ENCODE measurements around the gene LTBP2.

The LTBP2 gene

DNA sequence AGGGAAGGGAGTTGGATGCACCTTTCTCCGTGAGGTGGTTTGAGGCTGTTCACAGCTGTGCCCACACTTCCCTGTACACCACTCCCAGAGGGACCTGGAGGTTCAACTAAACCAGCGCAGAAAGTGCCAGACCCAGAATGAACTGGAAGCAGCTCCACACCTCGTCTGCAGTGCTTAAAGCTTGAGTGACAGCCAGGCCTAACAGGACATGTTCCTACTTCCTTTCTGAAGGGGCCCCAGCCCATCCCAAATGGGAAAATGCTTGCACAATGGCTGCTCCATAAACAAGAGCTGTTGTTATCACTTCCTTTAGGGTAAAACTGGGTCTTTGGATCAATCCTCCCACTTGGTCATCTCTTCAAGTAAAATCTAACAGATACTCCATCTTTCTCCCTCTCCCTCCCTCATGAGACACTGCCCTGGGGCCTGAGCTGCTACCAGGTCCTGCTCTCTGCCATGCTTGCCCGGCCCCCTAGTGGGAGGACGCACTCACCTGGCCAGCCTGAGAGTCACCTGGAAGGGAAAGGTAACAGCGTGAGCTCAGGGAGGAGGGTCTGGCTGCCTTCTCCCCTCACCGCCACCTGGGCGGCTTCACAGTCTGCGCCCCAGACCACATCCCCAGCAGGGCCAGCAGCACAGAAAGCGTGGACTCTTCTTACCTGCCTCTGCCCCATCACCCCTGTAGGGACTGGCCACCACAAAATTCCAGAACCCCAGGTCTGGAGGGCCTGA lies 85.0 kb downstream of the LTBP2 start:
- DNase-seq (ENCODE audit: low spot score) = no peak

DNA sequence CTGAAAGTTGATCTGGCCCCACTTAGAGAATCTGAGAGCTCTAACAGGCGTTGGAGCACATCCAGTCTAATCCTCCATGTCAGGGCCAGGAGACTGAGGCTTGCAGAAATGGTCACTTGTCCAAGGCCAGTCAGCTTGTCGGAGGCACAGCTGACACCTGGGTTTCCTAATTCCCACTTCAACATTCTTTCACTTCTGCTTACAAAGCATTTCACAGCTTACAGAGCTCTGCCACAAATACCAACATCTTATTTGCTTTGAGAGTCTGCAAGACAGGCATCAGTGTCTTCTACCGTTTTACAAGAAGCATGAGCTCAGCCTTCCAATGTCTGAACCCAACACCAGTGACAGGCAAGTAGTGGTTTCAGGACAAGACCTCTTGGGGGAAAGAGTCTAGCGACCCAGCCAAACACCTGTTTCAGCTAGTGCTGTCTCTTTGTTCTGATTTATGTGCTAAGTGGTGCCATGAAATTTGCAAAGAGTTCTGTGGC lies 86.6 kb downstream of the LTBP2 start:
- DNase-seq (ENCODE audit: low spot score) = no peak

DNA sequence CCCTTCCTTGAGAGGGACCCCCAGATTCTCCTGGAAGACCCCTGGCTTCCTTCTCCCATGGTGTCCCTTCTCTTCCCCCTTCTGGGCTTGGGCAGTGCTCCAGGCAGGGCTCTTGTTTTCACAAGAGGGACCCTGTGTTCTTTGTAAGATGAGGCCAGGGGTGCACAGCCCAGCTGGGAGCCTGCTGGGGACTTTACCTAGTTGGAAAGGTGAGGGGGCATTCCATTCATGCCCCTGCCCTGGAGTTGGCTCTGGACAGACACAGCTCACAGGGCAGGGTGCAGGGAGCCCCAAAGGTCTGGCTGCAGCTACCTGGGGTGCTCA lies 87.3 kb downstream of the LTBP2 start:
- no peak for DNase-seq (ENCODE audit: low spot score)

DNA sequence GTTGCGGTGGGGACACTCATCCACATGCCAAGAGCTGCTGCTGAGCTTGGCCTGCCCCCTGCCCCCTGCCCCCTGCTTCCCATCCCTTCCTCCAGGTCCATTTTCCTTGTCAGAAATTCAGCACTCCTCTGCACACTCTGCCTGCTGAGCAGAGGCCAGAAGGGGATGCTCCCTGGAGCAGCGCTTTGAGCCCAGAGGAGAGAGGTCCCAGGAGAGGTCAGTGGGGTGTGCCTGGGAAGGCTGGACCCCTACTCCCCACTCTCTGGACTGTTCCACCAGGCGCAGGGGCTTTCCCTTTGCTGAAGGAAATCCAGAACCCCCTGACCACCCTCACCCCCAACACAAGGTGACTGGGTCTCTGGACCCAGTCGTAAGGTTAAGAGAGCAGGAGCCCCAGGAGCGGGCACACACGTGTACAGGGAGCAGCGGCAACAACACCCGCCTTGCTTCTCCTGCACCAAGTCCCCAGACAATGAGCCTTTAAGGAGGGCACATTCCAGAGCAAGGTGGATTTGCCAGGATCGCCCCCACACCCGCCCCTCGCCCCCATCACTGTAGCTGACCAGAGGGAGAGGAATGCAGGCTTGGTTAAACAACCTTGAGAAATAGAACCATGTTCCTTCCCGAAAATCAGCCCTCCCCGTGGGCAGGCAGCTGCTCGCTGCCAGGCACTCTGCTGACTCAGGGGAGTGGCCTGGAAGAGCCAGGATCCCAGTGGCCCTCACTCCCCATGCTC lies 87.8 kb downstream of the LTBP2 start:
- DNase-seq (ENCODE audit: low spot score) = no peak

DNA sequence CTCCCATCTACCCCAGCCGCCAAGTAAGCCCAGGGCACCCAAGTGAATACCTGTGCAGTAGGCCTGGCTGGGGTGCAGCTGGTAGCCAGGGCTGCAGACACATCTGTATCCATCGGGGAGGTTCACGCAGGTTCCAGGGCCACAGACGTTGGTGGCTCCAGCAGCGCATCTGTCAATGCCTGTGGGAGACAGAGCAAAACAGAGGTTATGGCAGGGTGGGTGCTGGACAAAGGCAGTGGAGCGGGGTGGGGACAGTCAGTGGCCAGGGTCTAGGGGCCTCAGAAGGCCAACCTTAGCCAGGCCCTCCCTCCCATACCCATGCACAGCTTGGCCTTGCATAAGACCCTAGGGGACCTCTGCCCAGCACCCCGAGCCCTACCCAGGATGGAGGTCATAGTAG lies 89.3 kb downstream of the LTBP2 start:
- no peak for DNase-seq (ENCODE audit: low spot score)

DNA sequence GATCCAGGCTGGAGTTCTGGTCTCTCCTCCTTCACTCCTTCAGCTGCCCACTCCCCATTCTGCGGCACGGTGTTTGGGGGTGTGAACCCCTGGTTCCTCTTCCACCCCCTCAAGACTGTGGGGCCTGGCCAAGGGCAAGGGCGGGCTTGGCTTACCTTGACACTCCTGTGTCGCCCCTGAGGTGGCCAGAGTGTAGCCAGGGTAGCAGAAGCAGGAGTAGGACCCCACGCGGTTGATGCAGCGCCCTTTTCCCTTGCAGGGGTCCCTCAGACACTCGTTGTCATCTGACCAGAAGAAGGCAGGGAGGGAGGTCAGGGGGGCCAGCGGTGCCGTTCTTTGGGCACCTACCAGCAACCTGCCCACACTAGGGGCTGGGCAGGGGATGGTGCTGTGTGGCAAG lies 90.3 kb downstream of the LTBP2 start:
- DNase-seq (ENCODE audit: low spot score) = no peak

DNA sequence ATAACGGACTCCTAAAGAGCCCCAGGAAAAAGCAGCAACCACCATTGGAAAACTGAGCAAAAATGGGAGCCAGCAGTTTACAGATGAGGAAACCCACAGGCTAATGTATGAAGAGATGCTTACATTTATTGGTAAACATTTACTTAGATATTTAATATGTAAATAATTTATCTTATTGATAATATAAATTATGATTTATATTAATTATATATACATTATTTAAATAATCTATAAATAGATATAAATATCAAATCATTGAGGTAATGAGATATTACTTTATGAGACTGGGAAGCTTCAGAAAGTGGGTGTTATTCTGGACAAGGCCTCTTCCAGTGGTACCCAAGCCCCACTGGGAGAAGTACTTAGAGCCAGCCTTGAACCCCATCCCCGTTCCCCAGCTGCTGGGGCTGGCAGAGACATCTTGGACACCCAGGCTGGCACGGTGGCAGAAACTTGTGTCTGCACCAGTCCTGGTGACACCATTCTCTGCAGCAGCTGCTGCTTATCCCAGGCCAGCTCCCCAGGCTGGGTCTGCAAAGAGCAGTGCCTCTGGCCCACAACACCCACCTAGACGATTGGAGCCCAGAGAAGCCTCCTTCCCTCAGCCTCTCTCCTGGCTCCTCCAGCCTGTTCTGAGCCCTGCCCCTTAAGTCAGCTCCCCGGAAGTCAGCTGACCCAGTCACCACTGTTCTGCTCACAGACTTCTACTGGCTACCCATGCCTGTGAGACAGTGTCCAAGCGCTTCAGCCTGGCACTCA lies 92.5 kb downstream of the LTBP2 start:
- DNase-seq (ENCODE audit: low spot score) = no peak

DNA sequence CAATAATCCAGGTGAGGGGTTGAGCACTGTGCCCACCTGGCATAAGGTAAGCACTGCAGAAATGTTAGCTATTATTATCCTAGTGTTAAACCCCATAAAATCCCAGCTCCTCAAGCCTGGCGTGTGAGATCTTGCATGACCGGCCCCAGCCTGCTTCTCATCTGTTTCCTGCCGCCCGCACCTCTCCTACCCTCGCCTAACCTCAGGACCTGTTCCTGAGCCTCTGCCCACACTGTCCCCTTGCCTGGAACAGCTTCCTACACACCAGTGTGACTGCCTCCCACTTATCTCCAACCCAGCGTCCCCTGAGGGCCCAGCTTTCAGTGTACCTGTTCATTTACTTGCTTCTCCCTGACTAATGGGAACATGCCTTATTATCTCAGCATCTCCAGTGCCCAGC lies 93.8 kb downstream of the LTBP2 start:
- DNase-seq (ENCODE audit: low spot score) = no peak

DNA sequence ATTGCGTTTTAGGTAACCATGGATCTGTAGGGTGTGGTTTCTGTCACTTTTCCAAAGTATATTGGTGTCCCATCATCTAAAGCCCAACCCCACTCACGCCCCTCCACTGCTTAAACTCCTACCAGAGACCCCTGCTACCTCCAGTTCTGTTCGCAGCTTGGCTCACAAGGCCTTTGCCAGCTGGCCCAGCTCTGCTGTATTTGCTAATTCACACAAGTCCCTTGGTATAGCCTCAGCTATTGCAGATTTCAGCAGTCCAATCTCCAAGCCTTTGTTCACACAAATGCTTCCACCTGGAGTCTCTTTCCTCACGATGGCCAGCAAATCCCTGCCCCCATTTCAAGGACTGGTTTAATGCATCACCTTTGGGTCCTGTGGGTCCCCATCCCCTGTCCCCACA lies 94.3 kb downstream of the LTBP2 start:
- DNase-seq (ENCODE audit: low spot score) = no peak

DNA sequence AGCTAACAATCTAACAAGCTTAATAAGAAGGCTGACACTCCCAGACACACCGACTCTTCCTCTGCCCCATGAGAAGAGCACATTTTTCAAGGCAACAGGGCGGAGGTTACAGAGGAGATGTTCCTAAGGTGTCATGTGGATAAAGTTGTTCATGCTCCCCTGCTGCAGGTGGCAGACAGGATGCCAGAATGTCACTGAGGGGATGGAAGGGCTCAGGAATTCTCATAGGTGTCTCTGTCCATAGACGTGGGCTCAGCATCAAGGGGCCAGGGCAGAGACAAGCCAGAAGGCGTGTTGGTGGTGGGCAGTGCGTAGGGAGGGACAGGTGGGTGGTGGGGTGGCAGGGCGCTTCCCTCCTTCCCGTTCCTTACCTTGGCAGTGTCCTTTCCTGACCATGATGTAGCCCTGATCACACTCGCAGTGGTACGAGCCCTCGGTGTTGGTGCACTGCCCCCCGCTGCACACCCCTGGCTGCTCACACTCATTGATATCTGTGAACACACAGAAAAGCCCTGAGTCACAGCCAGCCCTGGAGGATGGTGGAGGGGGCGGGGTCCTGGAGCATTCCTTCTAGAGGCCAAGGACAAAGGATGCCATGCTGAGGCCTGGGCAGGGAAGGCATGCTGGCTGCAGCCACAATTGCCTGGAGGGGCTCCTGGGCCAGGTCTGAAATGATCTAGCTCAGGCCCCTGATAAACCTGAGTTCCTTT lies 95.4 kb downstream of the LTBP2 start:
- DNase-seq (ENCODE audit: low spot score) = no peak

DNA sequence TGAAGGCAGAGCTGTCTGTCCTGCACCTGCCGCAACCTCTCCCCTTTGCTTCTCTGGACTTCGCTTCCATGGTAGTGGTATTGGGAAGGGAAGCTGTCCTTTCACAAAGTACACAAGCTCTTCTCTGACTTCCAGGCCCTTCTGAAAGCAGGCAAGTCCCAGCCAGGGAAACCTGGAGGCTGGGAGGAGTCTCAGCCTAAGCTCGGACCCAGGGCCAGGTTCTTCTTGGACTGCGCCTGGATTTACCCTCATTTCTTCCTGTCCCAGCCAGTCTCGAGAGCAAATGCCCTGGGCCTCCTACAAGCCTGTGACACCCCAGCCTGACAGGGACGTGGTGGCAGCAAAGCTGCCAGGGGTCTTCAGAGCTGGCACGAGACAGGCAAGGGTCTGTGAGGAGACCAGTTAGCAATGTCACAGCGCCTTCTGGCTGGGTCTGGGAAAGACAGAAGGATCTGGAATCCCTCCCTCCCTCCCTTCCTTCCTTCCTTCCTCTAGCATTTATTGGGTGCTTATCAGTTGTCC lies 96.1 kb downstream of the LTBP2 start:
- no peak for DNase-seq (ENCODE audit: low spot score)

DNA sequence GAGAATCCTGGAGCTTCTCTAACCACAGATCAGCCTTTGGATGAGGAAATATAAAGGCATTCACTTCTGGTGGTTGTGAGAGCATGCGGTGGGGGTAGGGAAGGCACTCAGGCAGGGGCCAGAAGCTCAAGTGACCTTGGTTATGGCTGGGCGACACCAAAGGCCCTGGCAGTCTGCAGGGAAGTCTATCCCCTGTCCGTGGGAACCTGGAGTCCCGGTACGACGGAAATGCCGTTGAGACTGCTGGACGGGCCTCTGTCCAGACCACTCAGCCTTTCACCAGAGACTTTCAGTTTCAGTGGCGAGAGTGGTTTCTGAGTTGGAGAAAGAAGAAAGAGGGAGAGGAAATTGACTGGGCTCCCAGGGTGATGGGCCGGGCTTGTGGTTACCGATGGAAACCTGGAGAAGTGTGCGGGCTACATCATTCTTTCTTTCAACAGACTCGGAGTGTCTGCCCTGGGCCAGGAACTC lies 97.5 kb downstream of the LTBP2 start:
- DNase-seq (ENCODE audit: low spot score) = no peak

DNA sequence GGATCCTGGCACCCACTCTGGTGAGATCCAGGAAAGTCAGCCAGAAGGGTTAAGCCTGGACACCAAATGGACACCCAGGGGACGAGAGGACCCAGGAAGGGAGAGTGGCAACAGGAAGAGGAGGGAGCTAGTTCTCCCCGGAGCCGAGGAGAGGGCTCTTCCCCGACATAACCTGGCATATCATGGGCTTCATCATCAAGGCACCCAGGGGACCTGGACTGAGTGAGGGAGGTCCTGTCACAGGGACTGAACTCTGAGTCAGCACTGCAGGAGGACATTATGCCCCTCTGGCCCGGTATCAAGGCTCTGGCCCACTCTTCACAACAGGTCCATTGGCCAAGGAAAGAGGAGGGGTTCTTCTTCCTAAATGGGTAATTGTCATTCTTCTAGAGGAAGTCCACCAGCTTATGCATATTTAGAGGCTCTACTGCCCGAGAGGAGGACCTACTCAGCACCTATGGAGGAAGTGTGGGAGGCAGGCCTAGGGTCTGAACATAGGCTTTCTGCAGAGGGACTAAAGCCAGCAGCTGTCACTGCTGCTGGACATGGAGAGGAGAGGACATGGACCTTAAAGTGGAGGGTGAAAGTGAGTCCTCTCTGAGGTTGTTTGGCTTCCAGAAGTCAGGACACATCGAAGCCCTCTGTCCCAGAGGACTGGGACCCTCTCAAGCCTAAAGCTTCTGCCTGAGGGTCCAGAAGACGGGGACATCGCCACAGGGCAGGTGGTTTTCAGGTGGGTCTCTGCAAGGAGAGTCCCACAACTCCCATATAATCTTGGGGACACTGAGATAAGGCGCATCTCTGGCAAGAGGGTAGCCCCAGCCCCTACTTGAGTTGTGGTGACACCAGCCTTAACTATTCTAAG lies 99.8 kb downstream of the LTBP2 start:
- DNase-seq (ENCODE audit: low spot score) = no peak

DNA sequence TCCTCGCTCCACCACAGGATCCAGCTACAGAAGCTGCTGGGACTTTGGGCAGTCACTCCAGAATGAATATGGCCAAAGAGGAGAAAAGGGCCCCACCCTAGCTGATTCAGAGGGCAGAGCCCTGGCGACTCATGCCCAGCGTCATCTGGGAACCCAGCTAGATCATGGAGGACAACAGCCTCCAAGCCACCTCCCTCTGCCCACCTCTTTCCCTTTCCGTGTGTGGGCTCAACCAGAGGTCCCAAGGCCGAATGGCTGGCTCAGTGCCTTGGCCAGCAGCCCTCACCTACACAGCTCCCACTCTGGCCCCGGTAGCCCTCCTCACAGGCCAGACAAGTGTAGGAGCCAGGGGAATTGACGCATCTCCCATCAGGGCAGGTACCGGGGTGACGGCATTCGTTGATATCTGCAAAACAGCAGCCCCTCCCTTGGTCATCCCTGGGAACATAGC lies 101.1 kb downstream of the LTBP2 start:
- DNase-seq (ENCODE audit: low spot score) = no peak

DNA sequence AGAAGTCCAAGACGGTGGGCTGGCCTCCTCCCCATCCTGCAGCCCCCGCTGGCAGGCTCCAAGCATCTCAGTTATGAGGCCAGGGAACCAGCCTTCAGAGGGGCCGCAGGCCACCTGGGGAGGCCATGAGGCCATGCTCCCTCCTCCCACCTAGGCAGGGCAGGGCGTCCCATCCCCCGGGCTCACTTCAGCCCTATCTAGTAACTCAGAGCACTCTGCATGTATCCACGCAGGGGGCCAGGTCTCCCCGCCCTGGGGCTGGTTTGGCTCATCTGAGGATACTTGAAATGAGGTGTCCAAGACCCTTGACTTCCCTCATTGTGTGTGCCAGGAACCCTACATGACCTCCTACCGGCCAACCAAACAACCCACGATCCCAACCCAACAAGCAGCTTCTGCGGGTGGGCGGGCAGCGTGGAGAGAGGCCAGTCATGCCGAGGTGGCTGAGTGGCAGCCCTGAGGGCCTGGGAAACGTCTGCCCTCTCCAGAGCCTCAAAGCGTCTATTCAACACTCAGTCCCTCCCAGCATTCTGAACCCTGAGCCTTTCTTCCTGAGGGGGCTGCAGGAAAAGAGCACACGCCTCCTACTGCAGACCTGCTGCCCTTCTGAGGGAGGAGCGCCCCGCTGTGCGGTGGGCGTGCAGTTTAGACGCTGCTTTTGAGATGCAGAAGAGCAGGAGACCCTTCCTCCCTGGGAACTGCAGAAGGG lies 101.7 kb downstream of the LTBP2 start:
- no peak for DNase-seq (ENCODE audit: low spot score)

DNA sequence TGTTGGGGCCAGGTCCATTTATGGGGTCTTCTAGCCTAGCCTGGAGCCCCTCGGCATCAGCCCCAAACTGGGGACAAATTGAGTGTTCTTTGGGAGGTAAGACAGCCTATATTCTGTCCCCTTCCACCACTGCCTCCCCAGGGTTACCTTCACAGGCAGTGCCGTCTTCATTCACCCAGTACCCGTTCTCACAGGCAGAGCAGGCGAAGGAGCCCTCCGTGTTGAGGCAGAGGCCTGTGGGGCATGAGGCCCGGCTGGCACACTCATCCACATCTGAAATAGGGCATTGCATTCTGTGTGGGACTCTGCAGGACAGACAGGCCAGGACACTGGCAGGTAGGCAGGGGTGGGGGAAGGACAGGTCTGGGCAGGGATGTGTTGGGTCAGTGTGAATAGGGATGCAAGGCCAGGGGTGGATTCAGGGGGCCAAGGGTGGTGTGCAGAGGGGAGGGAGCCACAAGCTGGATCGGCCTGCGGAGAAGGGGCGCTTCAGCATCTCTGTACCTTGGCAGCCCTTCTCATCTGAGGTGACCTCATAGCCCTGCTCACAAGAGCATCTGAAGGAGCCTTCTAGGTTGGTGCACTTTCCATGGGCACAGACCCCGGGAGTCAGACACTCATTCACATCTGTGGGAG lies 102.3 kb downstream of the LTBP2 start:
- DNase-seq (ENCODE audit: low spot score) = no peak

DNA sequence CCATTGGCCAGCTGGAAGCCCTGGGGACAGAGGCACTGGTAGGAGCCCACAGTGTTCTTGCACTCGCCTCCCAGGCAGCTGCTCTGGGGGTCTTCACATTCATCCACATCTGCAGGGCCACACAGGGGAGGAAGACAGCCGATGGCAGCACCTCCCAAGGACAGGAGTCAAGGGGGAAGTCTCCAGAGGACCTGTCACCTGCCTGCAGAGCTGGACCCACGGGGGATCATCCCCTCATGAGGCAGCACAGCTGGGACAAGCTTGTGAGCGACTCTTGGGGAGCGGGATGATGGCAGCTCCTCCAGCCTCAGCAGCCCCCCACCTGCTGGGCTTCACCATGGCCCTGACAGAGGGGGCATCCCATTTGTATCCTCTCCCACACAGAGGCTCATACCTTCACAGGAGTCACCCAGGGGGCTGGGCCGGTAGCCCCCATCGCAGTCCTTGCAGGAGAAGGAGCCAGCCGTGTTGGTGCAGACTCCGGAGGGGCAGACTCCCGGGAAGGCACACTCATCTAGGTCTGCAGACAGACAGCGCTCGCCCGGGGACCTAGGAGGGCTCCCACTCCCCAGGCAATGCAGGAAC lies 103.1 kb downstream of the LTBP2 start:
- no peak for DNase-seq (ENCODE audit: low spot score)

DNA sequence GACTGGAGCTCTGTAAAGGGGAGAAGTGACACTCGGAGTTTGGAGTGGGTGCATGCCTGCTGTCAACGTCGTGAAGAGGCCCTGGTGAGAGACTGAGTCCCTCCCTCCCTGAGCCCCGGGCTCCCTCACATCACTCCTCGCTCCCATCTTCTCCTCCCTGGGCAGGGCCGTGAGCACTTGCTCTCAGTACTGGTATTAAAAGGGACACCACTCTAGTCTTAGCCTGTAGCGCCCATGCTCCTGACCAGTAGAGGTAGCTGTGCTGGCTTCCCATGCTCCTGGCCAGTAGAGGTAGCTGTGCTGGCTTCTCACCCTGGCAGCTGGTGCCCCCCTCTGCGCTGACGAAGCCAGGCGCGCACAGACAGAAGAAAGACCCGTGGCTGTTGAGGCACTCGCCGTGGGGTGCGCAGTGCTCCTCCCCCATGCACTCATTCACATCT lies 103.7 kb downstream of the LTBP2 start:
- no peak for DNase-seq (ENCODE audit: low spot score)

DNA sequence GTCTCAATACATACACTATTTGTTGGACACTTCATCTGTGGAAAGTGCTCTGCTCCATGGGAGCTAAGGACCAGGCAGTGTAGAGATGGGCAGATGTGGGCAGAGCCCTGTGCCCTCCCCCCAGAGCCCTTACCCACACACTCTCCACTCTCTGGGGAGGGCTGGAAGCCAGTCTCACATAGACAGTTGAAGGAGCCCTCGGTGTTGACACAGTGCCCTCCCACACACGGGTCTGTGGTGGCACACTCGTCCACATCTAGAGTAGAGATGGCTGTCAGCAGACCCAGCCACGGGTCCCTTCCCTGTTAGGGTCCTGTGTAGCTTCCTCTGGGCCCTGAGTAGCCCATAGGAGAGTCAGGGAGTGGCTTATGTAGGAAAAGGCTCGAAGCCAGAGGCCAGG lies 104.2 kb downstream of the LTBP2 start:
- no peak for DNase-seq (ENCODE audit: low spot score)

Data from hematopoietic multipotent progenitor cell treated with erythropoietin and hydrocortisone succinate and interleukin-3 and kit ligand, for 17 days (in vitro differentiated cells).